HL-60 (cell line): Measurements from ENCODE around the gene CCM2L.

ENCODE experiments used
- DNase-seq, 2 experiments: peaks; one replicate each; pipeline ENCODE4 v3.0.0-alpha.2; 2010 to 2020; ENCODE audit warnings: low read depth in 1 of 2, low spot score in 1 of 2
- H3K27ac ChIP-seq: fragments of 250-450 bp; sonication (Bioruptor Pico); replicated peaks from 2 replicates; pipeline ENCODE4 v1.5.1; 2020; ENCODE audit warnings: mild to moderate bottlenecking, moderate library complexity
- H3K27me3 ChIP-seq: fragments of 250-450 bp; sonication (Bioruptor Pico); 2 replicates; pipeline ENCODE4 v1.5.1; 2021; ENCODE audit warnings: mild to moderate bottlenecking, moderate library complexity; ENCODE audit not compliant: insufficient read depth, poor library complexity, severe bottlenecking
- H3K4me3 ChIP-seq: replicated peaks from 2 replicates; pipeline ENCODE4 v1.5.1; 2011; ENCODE audit warnings: mild to moderate bottlenecking, control low read depth, low read length; ENCODE audit not compliant: insufficient read depth
- GABPA ChIP-seq: IDR thresholded peaks from 2 replicates; pipeline ENCODE4 v1.6.1; 2012; ENCODE audit warnings: low read depth
- POLR2AphosphoS5 ChIP-seq: IDR thresholded peaks from 2 replicates; pipeline ENCODE4 v1.6.1; 2012; ENCODE audit warnings: low read depth
- SPI1 ChIP-seq: IDR thresholded peaks from 2 replicates; pipeline ENCODE4 v1.6.1; 2012; ENCODE audit warnings: low read depth, mild to moderate bottlenecking, borderline replicate concordance
- TF ChIP-seq, protein P1 (sequence below): IDR thresholded peaks from one replicate; pipeline ENCODE4 v1.5.1; 2011; ENCODE audit warnings: low read length, control low read depth, inconsistent platforms; ENCODE audit not compliant: insufficient read depth
- TF ChIP-seq, protein P2 (sequence below): IDR thresholded peaks from 2 replicates; pipeline ENCODE4 v1.6.1; 2012; ENCODE audit warnings: low read depth; ENCODE audit not compliant: insufficient replicate concordance

Gene CCM2L

DNA sequence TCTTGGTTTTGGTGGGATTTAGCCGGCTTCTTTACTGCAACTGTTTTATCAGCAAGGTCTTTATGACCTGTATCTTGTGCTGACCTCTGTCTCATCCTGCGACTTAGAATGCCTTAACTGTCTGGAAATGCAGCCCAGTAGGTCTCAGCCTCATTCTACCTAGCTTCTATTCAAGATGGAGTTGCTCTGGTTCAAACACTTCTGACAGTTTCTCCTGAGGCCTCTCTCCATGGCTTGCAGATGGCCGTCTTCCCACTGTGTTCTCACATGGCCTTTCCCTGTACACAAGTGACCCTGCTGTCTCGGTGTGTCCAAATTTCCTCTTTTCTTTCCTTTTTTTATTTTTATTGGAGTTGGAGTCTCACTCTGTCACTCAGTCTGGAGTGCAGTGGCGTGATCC, 4.2 kb upstream of the CCM2L start:
- Histone ChIP-seq H3K27me3 (no peaks in the 10 kb centered on the region), H3K4me3 (no peak overlapping the region), H3K27ac (no peak overlapping the region)
- TF ChIP-seq SPI1 (no peak), POLR2AphosphoS5 (no peak), GABPA (no peak)
- TF ChIP-seq, protein P1, sequence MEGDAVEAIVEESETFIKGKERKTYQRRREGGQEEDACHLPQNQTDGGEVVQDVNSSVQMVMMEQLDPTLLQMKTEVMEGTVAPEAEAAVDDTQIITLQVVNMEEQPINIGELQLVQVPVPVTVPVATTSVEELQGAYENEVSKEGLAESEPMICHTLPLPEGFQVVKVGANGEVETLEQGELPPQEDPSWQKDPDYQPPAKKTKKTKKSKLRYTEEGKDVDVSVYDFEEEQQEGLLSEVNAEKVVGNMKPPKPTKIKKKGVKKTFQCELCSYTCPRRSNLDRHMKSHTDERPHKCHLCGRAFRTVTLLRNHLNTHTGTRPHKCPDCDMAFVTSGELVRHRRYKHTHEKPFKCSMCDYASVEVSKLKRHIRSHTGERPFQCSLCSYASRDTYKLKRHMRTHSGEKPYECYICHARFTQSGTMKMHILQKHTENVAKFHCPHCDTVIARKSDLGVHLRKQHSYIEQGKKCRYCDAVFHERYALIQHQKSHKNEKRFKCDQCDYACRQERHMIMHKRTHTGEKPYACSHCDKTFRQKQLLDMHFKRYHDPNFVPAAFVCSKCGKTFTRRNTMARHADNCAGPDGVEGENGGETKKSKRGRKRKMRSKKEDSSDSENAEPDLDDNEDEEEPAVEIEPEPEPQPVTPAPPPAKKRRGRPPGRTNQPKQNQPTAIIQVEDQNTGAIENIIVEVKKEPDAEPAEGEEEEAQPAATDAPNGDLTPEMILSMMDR = no peak
- TF ChIP-seq, protein P2, sequence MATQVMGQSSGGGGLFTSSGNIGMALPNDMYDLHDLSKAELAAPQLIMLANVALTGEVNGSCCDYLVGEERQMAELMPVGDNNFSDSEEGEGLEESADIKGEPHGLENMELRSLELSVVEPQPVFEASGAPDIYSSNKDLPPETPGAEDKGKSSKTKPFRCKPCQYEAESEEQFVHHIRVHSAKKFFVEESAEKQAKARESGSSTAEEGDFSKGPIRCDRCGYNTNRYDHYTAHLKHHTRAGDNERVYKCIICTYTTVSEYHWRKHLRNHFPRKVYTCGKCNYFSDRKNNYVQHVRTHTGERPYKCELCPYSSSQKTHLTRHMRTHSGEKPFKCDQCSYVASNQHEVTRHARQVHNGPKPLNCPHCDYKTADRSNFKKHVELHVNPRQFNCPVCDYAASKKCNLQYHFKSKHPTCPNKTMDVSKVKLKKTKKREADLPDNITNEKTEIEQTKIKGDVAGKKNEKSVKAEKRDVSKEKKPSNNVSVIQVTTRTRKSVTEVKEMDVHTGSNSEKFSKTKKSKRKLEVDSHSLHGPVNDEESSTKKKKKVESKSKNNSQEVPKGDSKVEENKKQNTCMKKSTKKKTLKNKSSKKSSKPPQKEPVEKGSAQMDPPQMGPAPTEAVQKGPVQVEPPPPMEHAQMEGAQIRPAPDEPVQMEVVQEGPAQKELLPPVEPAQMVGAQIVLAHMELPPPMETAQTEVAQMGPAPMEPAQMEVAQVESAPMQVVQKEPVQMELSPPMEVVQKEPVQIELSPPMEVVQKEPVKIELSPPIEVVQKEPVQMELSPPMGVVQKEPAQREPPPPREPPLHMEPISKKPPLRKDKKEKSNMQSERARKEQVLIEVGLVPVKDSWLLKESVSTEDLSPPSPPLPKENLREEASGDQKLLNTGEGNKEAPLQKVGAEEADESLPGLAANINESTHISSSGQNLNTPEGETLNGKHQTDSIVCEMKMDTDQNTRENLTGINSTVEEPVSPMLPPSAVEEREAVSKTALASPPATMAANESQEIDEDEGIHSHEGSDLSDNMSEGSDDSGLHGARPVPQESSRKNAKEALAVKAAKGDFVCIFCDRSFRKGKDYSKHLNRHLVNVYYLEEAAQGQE = no peak
- no peak for DNase-seq

DNA sequence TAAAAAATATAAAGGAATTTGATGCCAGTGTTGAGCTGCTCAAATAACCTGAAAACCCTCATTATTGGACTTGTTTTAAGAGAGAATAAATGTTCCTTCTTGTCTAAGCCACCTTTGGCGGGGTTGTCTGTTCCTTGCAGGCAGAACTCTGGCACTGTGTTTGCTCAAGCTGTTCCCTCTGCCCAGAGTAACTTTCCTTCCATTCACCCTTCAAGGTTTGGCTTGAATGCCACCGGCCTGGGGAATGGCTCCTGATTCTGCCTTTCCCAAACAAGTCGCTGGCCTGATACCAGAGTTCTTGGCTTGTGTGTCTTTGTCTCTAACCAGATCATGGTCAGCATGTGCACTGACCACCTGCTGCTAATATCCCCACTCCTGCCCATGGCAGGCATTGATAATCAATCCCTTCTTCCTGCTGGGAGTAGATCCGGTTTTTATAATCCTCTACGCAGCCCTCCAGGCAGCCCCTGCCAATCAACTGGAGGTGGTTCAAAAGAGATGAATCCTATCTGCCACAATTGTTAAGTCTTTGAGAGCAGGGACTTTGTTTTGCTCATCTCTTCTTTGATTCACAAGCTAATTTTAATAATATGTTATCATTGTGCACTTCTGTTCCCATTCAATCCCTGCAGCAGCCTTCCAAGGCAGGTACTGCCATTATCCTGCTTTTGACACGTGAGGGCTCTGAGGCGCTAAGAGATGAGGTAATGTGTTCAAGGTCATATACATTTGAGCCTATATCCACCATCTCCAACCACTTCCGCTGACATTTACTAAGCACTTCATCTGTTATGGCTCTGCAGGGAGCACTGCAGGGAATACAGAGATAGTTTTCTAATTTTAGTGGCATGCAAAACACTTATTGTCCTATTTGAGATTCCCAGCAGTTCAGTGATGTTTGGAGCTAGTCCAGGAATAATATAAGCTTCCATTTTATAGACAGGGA, 3.1 kb upstream of the CCM2L start:
- no peak for TF ChIP-seq POLR2AphosphoS5
- TF ChIP-seq, protein P2 = no peak
- no peak for TF ChIP-seq SPI1
- H3K27me3 ChIP-seq = no peaks in the 10 kb centered on the region
- no peak overlapping the region for H3K4me3 ChIP-seq
- no peak for DNase-seq
- no peak overlapping the region for H3K27ac ChIP-seq

DNA sequence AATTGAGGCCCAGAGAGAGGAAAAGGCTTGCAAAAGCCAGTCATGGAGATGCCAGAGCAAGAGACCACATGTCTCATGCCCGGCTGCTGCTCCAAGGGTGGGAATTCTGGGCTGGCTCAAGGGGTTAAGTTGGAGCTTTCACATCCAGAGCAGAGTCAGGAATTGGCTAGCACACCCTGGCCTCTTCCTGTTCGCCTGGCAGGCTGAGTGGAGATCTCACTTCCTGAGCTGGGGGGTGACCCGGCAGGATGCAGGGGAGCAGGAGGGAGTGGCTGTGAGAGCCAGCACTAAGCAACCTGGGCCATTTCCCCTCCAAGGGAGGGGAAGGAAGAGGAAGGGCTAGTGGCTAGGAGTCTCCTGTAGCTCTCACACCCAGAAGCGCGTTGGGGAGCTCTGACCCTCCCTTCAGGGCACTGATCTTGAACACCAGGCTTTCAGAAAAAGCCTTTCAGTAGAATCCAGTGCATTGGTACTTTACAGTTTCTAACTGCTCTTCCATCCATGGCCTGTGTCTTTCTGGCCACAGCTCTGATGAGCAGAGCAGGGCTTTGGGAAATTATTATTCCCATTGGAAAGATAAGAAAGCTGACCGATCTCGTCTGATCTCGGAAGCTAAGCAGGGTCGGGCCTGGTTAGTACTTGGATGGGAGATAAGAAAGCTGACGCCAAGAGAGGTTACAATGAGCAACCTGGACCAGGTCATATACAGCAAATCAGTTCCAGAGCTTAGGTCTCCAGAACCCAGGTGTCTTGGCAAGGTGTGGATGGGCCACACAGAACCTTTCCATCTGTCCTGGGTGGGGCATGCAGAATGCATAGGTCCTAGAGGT, 2.2 kb upstream of the CCM2L start:
- peaks cover 4% of the 10 kb centered on the region for H3K27me3 ChIP-seq
- DNase-seq = no peak
- TF ChIP-seq, protein P2 = no peak
- TF ChIP-seq GABPA (no peak), SPI1 (no peak), POLR2AphosphoS5 (no peak)
- TF ChIP-seq, protein P1 = no peak
- H3K27ac ChIP-seq = no peak overlapping the region
- no peak overlapping the region for H3K4me3 ChIP-seq
